Activated T-helper 17 cell treated with anti-CD3 and anti-CD28 coated beads, Interleukin-2, amount 50 U/mL, for 72 hours (primary cell): ENCODE measurements around the gene DDX59. TPM values are rescaled to one million over a fixed set of nuclear protein-coding genes. Genes with fewer than 3 reads are reported as not detected.

Source experiments
- ATAC-seq: fragments of 150-1000 bp; cut with Tn5 transposase; replicated peaks from 2 replicates; pipeline ENCODE4 v1.10.0; 2021; ENCODE audit warnings: mild to moderate bottlenecking, moderate library complexity
- H3K27ac Mint-ChIP-seq: one replicate; pipeline ENCODE4 v1.8.0; 2022; ENCODE audit warnings: mixed read lengths
- H3K27me3 Mint-ChIP-seq: one replicate; pipeline ENCODE4 v1.8.0; 2022; ENCODE audit warnings: mixed read lengths
- H3K36me3 Mint-ChIP-seq: one replicate; pipeline ENCODE4 v1.8.0; 2022; ENCODE audit warnings: low read depth, mild to moderate bottlenecking, mixed read lengths
- H3K4me1 Mint-ChIP-seq: one replicate; pipeline ENCODE4 v1.8.0; 2022; ENCODE audit warnings: mixed read lengths
- H3K4me3 Mint-ChIP-seq: one replicate; pipeline ENCODE4 v1.8.0; 2022; ENCODE audit warnings: mild to moderate bottlenecking, mixed read lengths
- H3K9me3 Mint-ChIP-seq: one replicate; pipeline ENCODE4 v1.8.0; 2022; ENCODE audit warnings: mixed read lengths
- total RNA-seq, 2 donors: library from RNA; stranded (reverse); gene quantifications; one replicate each; pipeline ENCODE4 v1.2.3, GENCODE V29; 2022

Gene DDX59
- total RNA-seq, 2 donors from 2014 or later, result 23.6 to 31.9 TPM

GRCh38 chr1:200629876-200630514 is 39.7 kb downstream of the DDX59 start:
- Mint-ChIP-seq H3K27ac (no peak overlapping the region), H3K27me3 (no peaks in the 10 kb centered on the region), H3K4me1 (peaks cover 21% of the 10 kb centered on the region), H3K36me3 (peaks cover 7% of the 10 kb centered on the region), H3K9me3 (no peaks in the 10 kb centered on the region), H3K4me3 (no peak overlapping the region)
- no peak for ATAC-seq

DNA sequence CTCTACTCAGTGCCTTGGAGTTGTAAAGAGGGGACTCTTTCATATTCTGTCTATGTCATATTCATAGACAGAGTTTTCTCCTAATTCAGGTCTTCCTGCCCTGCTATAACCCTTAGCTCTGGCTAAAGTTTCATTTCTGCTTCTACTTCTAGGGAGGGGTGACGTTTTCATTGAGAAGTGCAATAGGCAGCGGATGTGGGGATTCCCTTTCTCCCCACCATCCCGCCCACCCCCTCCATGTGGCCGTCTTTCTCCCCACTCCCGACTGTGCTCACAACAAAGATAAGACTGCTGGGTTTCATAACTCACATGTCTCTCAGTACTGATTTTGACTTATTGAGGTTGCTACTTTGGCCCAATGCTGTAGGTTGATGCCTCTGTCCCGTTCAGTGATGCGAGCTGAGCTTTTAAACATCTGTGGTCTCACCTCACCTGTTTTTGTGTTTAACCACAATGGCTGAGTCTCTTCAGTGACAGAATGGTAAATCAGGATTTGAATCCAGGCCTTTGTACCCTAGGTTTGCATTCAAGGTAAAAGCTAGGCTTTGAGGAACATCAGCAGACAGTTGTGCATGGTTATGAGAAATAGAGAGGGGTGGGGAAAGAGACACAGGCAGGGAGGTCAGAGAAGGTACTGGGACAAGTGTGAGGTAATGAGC is 41.4 kb downstream of the DDX59 start:
- Mint-ChIP-seq H3K9me3 (no peaks in the 10 kb centered on the region), H3K36me3 (peaks cover 8% of the 10 kb centered on the region), H3K4me3 (peak overlapping the region; percentile 88), H3K27ac (peak overlapping the region; percentile 65), H3K27me3 (no peaks in the 10 kb centered on the region), H3K4me1 (peaks cover 25% of the 10 kb centered on the region)
- peak; percentile 84 for ATAC-seq

GRCh38 chr1:200627575-200628222 is 42.0 kb downstream of the DDX59 start:
- H3K27me3 Mint-ChIP-seq, result no peaks in the 10 kb centered on the region
- H3K4me1 Mint-ChIP-seq, result peaks cover 25% of the 10 kb centered on the region
- no peak for ATAC-seq
- H3K36me3 Mint-ChIP-seq, result peaks cover 8% of the 10 kb centered on the region
- H3K27ac Mint-ChIP-seq, result peak overlapping the region; percentile 65
- H3K4me3 Mint-ChIP-seq, result peak overlapping the region; percentile 88
- H3K9me3 Mint-ChIP-seq, result no peaks in the 10 kb centered on the region

- Mint-ChIP-seq H3K27ac (no peak overlapping the region), H3K36me3 (peaks cover 8% of the 10 kb centered on the region), H3K9me3 (no peaks in the 10 kb centered on the region), H3K4me1 (peaks cover 25% of the 10 kb centered on the region), H3K27me3 (no peaks in the 10 kb centered on the region), H3K4me3 (peak overlapping the region; percentile 88)
- no peak for ATAC-seq
Measured at GRCh38 chr1:200626853-200627534, 42.7 kb downstream of the DDX59 start.

- Mint-ChIP-seq H3K4me3 (peak overlapping the region; percentile 56), H3K27ac (peak overlapping the region; percentile 98), H3K4me1 (peaks cover 25% of the 10 kb centered on the region), H3K9me3 (no peaks in the 10 kb centered on the region), H3K36me3 (peaks cover 8% of the 10 kb centered on the region), H3K27me3 (no peaks in the 10 kb centered on the region)
- peak; percentile 64 for ATAC-seq
Measured at GRCh38 chr1:200625381-200625824, 44.3 kb downstream of the DDX59 start.

DNA sequence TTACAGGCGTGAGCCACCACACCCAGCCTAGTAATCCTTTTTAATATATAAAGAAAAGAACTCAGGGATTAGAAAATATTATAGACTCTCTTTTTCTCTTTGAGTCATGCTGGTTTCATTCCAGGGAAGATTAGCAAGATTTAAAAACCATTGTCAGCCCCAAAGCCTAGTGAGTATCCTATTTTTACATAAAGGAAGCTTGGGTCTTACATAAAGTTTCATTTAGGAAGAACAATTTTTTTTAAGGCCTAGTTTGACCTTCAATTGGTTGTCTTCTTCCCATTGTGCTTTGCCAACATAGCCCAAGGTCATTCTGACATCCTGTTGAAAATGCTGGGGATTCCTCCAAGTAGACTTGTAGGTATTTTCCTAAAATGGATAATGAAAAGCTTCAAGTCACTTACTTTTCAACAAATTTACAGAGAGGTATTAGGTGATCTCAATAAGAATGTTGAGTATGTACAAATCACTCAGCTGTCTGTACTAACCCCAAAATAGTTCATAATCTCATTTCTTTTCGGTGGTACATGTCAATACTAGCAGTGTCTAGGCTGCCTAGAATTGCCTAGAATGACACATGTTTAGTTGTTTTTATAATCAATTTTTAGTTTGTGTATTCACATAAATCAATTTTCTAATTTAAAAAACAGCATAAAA is 44.9 kb downstream of the DDX59 start:
- H3K36me3 Mint-ChIP-seq, result peaks cover 8% of the 10 kb centered on the region
- H3K27ac Mint-ChIP-seq, result peak overlapping the region; percentile 98
- H3K27me3 Mint-ChIP-seq, result no peaks in the 10 kb centered on the region
- H3K4me3 Mint-ChIP-seq, result peak overlapping the region; percentile 56
- H3K4me1 Mint-ChIP-seq, result peaks cover 25% of the 10 kb centered on the region
- H3K9me3 Mint-ChIP-seq, result no peaks in the 10 kb centered on the region
- ATAC-seq, result no peak

GRCh38 chr1:200620273-200621131 is 49.2 kb downstream of the DDX59 start, which contains the start of gene KIF14:
Gene KIF14, minus strand, starts transcription at chr1:200620751. Its CDS starts 2,028 bp downstream, at chr1:200618723.
- Mint-ChIP-seq H3K27me3 (no peaks in the 10 kb centered on the region), H3K27ac (peak within 1 kb of the TSS; percentile 93), H3K4me1 (peaks cover 13% of the 10 kb centered on the region), H3K9me3 (no peaks in the 10 kb centered on the region), H3K36me3 (peaks cover 6% of the 10 kb centered on the region), H3K4me3 (peak within 1 kb of the TSS; percentile 96)
- ATAC-seq, result peak; percentile 90

DNA sequence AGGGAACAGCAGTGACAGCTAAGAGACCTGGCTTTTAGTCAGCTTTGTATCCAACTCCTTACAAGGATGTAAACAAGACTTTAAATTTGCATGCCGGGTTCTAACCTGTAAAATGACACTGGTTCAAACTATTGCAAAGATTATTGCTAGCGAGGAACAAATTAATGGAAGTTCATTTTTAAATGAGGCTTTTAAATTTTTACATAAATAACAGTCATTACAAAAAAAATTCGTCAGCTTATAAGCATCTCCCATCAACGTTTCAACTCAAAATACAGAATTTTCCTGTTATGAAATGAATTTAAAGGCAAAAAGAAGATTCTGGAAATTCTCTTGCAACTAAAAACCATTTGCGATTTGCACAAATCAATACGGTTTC is 49.8 kb downstream of the DDX59 start:
- Mint-ChIP-seq H3K36me3 (no peaks in the 10 kb centered on the region), H3K4me3 (peak overlapping the region; percentile 96), H3K4me1 (peaks cover 7% of the 10 kb centered on the region), H3K27me3 (no peaks in the 10 kb centered on the region), H3K27ac (peak overlapping the region; percentile 93), H3K9me3 (no peaks in the 10 kb centered on the region)
- no peak for ATAC-seq

DNA sequence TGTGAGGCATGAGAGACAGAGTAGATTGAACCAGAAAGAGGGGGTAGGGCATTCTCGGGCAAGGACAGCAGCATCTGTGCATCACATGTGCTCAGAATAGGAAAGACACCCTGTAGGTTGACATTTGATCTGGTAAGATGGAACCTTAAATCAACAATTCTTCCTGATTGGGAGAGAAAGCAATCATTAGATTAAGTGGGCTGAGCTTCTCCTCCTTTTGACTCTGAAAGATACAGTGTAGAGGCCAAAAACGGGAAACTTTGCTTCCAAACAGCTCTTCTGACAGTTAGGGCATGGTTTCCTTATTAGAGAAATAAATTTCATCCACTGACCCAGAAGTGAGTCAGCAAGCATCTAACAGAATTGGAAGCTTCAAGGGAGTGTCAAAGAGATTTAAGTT is 58.9 kb downstream of the DDX59 start:
- H3K27me3 Mint-ChIP-seq, result no peaks in the 10 kb centered on the region
- no peaks in the 10 kb centered on the region for H3K36me3 Mint-ChIP-seq
- no peaks in the 10 kb centered on the region for H3K9me3 Mint-ChIP-seq
- H3K27ac Mint-ChIP-seq, result no peak overlapping the region
- no peaks in the 10 kb centered on the region for H3K4me1 Mint-ChIP-seq
- no peak overlapping the region for H3K4me3 Mint-ChIP-seq
- ATAC-seq, result no peak

DNA sequence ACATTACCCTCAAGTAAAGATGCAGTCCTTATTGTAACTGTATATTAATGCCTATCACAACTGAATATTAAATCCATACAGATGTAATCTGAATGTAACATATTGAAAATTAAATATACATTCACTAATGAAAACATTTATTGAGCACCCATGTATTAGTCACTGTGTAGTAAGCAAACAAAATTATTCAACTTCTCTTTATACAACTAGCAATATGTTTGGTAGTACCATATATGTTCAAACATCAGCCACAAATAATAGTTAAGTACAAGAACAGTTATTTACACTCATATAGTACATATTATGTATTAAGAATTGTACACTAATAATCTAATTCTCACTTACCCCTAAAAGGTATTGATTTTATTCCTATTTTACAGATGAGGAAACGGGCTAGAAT is 67.1 kb downstream of the DDX59 start:
- Mint-ChIP-seq H3K4me1 (no peaks in the 10 kb centered on the region), H3K4me3 (no peak overlapping the region), H3K36me3 (no peaks in the 10 kb centered on the region), H3K27ac (no peak overlapping the region), H3K27me3 (no peaks in the 10 kb centered on the region), H3K9me3 (no peaks in the 10 kb centered on the region)
- ATAC-seq, result no peak

Other genes starting within 250 kb of the DDX59 start
- gene KIF14, start 49.2 kb downstream of the DDX59 start, total RNA-seq, result 10 to 100 TPM; 17.1 to 24.4 TPM
- gene CAMSAP2, start 69.0 kb upstream of the DDX59 start, total RNA-seq, result 1 to 10 TPM; 3.4 to 5.3 TPM
- gene GPR25, start 203.1 kb upstream of the DDX59 start, total RNA-seq, result 1 to 10 TPM in 1 of 2 donors, not detected in 1; 1.8 TPM
- gene INAVA, start 225.0 kb upstream of the DDX59 start, total RNA-seq, result under 1 TPM; 0.13 to 0.19 TPM